ENCODE results near the gene SPSB1.

The SPSB1 gene

DNA sequence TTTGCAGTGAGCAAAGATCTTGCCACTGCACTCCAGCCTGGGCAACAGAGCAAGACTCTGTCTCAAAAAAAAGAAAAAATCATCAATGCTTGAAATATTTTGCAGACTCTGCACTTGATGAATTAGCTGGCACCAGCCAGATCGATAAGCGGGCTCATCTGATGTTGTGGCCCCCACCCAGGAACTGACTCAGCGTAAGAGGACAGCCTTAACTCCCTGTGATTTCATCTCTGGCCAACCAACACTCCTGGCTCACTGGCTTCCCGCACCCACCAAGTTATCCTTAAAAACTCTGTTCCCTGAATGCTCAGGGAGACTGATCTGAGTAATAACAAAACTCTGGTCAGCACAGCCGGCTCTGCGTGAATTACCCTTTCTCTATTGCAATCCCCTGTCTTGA is 98.9 kb downstream of the SPSB1 start:
- ATAC-seq (ENCODE audit: low read depth) (no peak), DNase-seq (ENCODE audit: low spot score) (no peak)
- Histone ChIP-seq H3K27me3 (ENCODE audit: insufficient read depth, poor library complexity, severe bottlenecking) (no peaks in the 10 kb centered on the region), H3K4me1 (ENCODE audit: insufficient read depth, poor library complexity, severe bottlenecking) (no peaks in the 10 kb centered on the region), H3K9me3 (ENCODE audit: severe bottlenecking) (no peaks in the 10 kb centered on the region), H3K4me3 (ENCODE audit: severe bottlenecking) (no peak overlapping the region), H3K27ac (ENCODE audit: poor library complexity, severe bottlenecking) (no peak overlapping the region), H3K36me3 (ENCODE audit: low read depth) (no peaks in the 10 kb centered on the region)
- TF ChIP-seq, protein P1, sequence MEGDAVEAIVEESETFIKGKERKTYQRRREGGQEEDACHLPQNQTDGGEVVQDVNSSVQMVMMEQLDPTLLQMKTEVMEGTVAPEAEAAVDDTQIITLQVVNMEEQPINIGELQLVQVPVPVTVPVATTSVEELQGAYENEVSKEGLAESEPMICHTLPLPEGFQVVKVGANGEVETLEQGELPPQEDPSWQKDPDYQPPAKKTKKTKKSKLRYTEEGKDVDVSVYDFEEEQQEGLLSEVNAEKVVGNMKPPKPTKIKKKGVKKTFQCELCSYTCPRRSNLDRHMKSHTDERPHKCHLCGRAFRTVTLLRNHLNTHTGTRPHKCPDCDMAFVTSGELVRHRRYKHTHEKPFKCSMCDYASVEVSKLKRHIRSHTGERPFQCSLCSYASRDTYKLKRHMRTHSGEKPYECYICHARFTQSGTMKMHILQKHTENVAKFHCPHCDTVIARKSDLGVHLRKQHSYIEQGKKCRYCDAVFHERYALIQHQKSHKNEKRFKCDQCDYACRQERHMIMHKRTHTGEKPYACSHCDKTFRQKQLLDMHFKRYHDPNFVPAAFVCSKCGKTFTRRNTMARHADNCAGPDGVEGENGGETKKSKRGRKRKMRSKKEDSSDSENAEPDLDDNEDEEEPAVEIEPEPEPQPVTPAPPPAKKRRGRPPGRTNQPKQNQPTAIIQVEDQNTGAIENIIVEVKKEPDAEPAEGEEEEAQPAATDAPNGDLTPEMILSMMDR (IDR thresholded peaks at IDR 0.05; ENCODE audit: poor library complexity, severe bottlenecking), result no peak

DNA sequence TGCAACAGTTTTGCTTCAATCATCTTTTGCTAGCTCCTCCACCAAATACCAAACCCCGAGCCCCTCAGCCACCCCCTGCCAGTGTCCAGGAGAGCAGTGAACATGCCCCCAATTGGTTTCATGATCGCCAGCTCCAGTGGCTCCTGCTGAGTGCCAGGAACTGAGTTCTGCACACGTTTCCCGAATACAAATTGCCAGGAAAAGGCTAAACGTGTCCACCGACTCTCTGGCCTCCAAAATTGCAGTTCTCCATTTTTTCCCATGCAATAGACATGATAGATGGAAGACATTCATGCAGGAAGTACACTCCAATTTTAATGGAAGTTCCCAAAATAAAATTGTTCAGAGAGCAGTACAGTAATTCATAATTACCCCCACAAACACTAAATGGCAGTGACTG is 101.3 kb downstream of the SPSB1 start:
- TF ChIP-seq, protein P1 (IDR thresholded peaks at IDR 0.05; ENCODE audit: poor library complexity, severe bottlenecking), result no peak
- no peaks in the 10 kb centered on the region for H3K4me1 ChIP-seq (ENCODE audit: insufficient read depth, poor library complexity, severe bottlenecking)
- DNase-seq (ENCODE audit: low spot score) (no peak), ATAC-seq (ENCODE audit: low read depth) (no peak)
- no peak overlapping the region for H3K27ac ChIP-seq (ENCODE audit: poor library complexity, severe bottlenecking)
- no peak overlapping the region for H3K4me3 ChIP-seq (ENCODE audit: severe bottlenecking)
- H3K36me3 ChIP-seq (ENCODE audit: low read depth), result no peaks in the 10 kb centered on the region
- H3K27me3 ChIP-seq (ENCODE audit: insufficient read depth, poor library complexity, severe bottlenecking), result no peaks in the 10 kb centered on the region
- H3K9me3 ChIP-seq (ENCODE audit: severe bottlenecking), result no peaks in the 10 kb centered on the region

DNA sequence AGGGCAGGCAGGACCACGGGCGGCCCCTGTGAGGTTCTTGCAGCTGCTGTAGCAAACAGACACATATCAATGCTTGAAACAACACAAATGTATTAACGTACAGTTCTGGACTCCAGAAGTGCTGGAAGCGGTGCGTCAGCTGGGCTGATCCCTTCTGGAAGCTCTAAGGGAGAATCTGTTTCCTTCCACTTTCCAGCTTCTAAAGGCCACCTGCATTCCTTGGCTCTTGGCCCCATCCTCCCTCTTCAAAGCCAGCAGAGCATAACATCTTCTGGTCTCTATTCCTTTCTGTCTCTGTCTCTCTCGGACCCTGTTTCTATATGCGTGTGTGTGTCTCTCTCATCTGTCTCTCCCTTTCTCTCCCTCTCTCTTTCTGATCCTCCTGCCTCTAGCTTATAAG is 102.3 kb downstream of the SPSB1 start:
- H3K36me3 ChIP-seq (ENCODE audit: low read depth), result no peaks in the 10 kb centered on the region
- H3K27ac ChIP-seq (ENCODE audit: poor library complexity, severe bottlenecking), result no peak overlapping the region
- no peaks in the 10 kb centered on the region for H3K4me1 ChIP-seq (ENCODE audit: insufficient read depth, poor library complexity, severe bottlenecking)
- H3K27me3 ChIP-seq (ENCODE audit: insufficient read depth, poor library complexity, severe bottlenecking), result no peaks in the 10 kb centered on the region
- DNase-seq (ENCODE audit: low spot score), result no peak
- no peak for ATAC-seq (ENCODE audit: low read depth)
- H3K4me3 ChIP-seq (ENCODE audit: severe bottlenecking), result no peak overlapping the region
- no peaks in the 10 kb centered on the region for H3K9me3 ChIP-seq (ENCODE audit: severe bottlenecking)
- TF ChIP-seq, protein P1 (IDR thresholded peaks at IDR 0.05; ENCODE audit: poor library complexity, severe bottlenecking), result no peak

DNA sequence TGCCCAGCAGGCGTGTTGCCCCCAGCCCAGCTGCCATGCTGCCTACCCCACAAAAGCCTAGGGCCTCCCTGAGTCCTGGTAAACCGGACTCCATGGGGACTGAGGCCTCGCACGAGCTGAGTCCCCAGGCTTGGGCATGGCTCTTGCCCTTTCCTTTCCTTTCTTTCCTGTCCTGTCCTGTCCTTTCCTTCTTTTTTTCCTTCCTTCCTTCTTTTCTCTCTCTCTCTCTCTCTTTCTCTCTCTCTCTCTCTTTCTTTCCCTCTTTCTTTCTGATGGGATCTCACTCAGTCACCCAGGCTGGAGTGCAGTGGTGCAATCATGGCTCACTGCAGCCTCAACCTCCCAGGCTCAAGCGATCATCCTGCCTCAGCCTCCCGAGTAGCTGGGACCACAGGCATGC is 104.4 kb downstream of the SPSB1 start:
- Histone ChIP-seq H3K27me3 (ENCODE audit: insufficient read depth, poor library complexity, severe bottlenecking) (no peaks in the 10 kb centered on the region), H3K4me1 (ENCODE audit: insufficient read depth, poor library complexity, severe bottlenecking) (no peaks in the 10 kb centered on the region), H3K36me3 (ENCODE audit: low read depth) (no peaks in the 10 kb centered on the region), H3K9me3 (ENCODE audit: severe bottlenecking) (no peaks in the 10 kb centered on the region), H3K27ac (ENCODE audit: poor library complexity, severe bottlenecking) (no peak overlapping the region), H3K4me3 (ENCODE audit: severe bottlenecking) (no peak overlapping the region)
- DNase-seq (ENCODE audit: low spot score), result no peak
- TF ChIP-seq, protein P1 (IDR thresholded peaks at IDR 0.05; ENCODE audit: poor library complexity, severe bottlenecking), result no peak
- ATAC-seq (ENCODE audit: low read depth), result no peak

DNA sequence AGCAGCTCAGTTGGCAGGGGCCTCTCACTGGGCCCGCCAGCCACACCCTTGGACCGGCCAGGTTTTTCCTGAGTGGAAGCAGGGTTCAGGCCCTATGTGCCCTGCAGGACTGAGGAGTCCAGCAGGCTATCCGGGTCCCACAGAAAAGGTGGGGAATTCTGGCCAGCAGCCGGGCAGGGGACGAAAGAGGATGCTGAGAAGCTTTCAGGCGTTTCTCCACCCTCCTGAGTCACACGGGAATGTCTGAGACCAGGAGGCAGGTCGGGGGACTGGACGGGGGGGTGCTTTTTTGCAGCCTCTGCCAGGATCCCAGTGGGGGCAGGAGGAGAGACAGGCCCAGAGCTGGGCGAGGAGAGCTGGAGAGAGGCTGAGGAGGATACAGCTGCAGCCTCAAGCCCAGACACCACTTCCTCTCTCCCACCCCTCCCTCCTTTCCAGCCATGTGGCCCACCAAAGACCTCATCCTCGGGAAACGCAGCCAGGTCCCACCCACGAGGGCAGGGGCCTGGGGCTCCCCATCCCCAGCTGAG is 105.4 kb downstream of the SPSB1 start:
- Histone ChIP-seq H3K36me3 (ENCODE audit: low read depth) (no peaks in the 10 kb centered on the region), H3K4me1 (ENCODE audit: insufficient read depth, poor library complexity, severe bottlenecking) (no peaks in the 10 kb centered on the region), H3K27me3 (ENCODE audit: insufficient read depth, poor library complexity, severe bottlenecking) (no peaks in the 10 kb centered on the region), H3K4me3 (ENCODE audit: severe bottlenecking) (no peak overlapping the region), H3K9me3 (ENCODE audit: severe bottlenecking) (no peaks in the 10 kb centered on the region), H3K27ac (ENCODE audit: poor library complexity, severe bottlenecking) (no peak overlapping the region)
- TF ChIP-seq, protein P1 (IDR thresholded peaks at IDR 0.05; ENCODE audit: poor library complexity, severe bottlenecking), result no peak
- peak; percentile 48 for DNase-seq (ENCODE audit: low spot score)
- peak; percentile 16; the same call in 1 of the 3 replicates for ATAC-seq (ENCODE audit: low read depth)
